Measurements from ENCODE around the gene PACS2.
"Not testable (repeated sequence)": the region's sequence is repeated elsewhere in the genome, so short reads cannot be mapped to it uniquely, and the experiment has no call there.

The PACS2 gene

GRCh38 chr14:105332350-105332874 is 17.9 kb downstream of the PACS2 start:
- no peak for DNase-seq

DNA sequence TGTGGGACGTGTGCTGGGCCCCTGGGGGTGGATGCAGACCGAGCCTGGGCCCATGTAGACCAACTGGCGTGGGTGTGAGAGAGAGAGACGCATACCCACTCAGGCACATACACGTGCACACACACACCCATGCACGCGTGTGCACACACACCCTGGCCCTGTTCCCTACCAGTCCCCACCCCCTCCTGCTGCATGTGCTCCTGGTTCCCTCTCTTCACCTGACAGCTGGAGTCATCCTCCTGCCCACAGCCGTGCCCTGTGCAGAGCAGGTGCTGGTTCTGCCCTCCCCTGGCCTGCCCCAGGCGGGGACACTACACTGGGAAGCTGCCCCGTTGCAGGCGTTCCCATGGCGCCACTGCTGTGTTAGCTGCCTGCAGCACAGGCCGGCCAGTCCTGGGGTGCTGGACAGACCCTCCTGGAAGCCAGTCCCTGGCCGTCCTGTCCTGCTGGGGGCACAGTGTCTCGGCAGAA is 18.5 kb downstream of the PACS2 start:
- no peak for DNase-seq

DNA sequence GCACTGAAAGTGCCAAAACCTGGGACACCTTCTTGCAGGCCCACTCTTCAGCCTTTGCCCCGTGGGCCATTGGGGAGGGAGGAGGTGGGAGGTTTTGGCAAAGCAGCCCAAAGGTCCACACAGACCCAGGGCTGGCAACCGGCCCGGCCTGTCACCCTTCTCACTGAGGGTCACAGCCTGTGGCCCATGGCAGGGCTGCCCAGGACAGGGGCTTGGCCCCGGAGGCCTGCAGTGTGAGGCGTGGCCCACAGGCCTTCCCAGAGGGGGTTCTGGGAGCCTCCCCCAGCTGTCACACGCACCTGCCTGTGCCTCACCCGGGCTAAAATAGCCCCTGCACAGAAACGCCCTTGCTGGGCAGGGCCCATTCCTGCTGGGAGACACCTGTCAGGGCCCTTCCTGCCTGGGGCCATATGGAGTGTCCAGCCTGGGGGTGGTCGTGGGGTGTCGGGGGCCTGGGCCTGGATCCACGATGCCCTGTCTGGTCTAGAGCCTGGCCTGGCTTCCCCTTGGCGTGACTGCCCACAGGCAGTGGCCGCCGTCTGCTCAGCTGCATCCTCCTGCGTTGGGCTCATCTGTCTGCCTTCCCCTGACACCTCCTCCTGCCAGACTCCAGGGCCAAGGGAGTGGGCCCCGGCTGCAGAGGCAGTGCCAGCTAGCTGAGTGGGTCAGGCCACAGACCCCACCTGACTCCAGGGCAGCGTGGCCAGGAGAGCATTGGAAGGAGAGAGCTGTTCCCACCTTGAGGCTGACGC is 19.2 kb downstream of the PACS2 start:
- no peak for DNase-seq

GRCh38 chr14:105334383-105335230 is 20.1 kb downstream of the PACS2 start:
- no peak for DNase-seq

DNA sequence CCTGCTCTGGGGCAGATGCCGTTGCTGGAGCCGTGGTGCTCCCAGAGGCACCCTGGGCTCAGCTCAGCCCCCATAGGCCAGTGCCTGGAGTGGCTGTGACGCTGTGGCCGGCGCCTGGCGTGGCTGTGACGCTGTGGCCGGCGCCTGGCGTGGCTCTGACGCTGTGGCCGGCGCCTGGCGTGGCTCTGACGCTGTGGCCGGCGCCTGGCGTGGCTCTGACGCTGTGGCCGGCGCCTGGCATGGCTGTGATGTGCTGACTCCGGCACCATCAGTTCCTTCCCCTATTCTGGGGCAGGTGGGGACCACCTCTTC is 20.6 kb downstream of the PACS2 start:
- DNase-seq = not testable (repeated sequence)

DNA sequence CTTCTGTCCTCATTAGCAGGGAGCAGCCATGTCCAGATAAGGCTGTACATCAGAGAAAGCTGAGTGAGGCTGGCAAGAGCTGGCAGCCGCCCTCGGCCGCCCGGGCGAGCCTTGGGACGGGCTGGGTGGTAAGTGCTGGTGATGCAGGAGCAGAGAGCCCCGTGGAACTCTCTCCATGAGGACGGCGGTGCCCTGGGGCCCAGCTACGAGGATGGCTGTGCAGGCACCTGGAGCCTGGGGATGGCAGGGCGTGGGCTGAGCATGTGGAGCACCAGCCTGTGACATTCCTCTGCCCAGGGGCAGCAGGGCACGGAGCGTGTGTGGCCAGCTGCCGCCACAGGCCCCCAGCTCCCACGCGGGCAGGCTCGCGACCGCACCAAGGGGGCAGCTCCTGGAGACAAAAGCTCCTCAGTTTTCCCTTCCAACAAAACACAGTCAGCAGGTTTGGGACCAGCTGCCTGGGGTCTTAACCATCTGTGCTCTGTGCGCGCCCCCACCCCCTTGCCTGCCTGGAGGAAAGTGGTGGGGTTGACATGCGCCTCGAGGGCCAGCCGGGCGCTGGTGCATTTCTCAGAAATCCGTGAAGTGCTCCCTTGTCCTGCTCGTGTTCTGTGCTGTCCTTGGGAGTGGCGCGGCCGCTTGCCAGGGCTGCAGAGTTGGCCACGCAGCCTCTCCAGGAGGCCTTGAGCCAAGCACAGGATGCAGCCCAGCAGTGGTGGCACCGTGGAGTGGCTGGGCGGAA is 21.4 kb downstream of the PACS2 start:
- DNase-seq = no peak

GRCh38 chr14:105336477-105337287 is 22.1 kb downstream of the PACS2 start:
- no peak for DNase-seq

DNA sequence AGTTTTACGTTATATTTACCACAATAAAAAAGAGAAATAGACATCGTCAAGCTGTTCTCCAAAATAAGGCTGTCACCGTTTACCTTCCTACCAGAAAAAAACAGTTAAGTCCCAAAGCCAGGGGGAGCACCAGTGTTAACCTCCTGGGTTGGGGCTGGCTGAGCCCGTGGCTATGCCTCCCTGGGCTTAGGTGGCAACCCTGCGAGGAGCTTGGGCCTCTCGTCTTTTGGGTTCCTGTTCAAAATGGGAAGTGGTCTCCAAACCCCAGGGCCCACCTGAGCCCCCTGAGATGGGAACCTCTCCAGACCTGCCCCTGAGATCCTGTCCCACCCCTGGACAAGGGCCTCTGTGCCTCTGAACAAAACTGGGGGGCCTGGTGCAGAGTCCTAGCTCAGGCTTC is 22.9 kb downstream of the PACS2 start:
- DNase-seq = no peak

GRCh38 chr14:105337966-105338741 is 23.6 kb downstream of the PACS2 start:
- no peak for DNase-seq

DNA sequence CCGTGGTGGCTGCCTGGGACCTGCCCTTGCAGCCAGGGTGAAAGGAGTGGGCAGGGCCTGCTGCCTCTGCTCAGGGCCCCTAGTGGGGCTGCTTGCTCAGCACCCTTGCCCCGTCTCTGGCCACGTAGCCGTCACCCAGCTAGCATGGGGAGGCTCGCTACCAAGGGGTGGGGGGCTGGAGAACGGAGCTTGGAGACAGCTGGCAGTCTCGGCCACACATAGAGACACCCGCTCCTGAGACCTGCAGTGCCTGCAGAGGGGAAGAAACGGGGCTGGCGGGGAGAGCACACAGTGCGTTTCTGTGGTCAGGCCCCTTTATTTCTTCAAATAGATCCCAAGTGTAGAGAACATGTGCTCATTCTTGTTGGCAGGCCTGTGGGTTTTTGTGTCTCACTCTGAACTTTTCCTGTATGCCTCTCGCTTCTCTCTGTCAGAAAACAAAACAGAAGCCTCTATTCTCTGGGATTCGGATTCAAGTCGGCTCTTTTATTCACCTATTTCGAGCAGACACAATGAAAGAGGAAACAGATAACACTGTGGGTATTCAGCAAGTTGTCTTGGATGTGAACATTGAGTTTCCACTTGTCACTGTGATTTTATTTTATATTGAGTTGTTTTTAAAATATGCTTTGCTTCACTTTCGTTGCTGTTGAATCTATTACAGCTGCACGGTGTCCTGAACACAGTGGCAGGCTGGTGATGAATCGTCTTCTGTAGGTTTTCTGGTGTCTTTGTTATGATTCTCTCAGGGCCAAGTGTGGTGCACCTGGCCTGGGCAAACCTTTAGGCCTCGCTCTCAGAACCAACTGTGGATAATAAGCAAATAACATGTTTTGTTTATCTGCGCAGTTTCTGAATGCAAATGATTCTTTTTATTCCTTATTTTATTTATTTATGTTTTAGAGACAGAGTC is 26.5 kb downstream of the PACS2 start:
- DNase-seq = no peak

GRCh38 chr14:105343194-105343593 is 28.6 kb downstream of the PACS2 start:
- DNase-seq = no peak

- no peak for DNase-seq
Observed at GRCh38 chr14:105346200-105346533, 31.6 kb downstream of the PACS2 start.

GRCh38 chr14:105346876-105347586 is 32.5 kb downstream of the PACS2 start:
- DNase-seq = no peak

DNA sequence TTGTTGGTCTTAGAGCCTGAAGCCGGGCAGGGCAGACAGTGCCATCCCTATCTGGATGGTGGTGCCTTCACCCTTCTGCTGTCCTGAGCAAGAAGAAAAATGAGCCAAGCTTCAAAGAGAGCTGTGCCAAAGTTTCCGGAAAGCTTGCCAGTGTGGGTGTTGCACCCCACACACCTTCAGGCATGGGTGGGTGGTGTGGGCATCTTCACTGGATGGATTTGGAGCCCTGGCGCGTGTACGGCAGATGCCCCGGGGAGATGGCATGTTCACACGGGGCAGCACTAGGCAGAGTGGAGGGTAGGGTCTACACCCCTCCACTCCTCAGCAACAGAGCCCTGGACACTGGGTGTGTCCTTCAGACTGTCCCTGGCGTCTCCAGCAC is 33.0 kb downstream of the PACS2 start:
- DNase-seq = no peak

DNA sequence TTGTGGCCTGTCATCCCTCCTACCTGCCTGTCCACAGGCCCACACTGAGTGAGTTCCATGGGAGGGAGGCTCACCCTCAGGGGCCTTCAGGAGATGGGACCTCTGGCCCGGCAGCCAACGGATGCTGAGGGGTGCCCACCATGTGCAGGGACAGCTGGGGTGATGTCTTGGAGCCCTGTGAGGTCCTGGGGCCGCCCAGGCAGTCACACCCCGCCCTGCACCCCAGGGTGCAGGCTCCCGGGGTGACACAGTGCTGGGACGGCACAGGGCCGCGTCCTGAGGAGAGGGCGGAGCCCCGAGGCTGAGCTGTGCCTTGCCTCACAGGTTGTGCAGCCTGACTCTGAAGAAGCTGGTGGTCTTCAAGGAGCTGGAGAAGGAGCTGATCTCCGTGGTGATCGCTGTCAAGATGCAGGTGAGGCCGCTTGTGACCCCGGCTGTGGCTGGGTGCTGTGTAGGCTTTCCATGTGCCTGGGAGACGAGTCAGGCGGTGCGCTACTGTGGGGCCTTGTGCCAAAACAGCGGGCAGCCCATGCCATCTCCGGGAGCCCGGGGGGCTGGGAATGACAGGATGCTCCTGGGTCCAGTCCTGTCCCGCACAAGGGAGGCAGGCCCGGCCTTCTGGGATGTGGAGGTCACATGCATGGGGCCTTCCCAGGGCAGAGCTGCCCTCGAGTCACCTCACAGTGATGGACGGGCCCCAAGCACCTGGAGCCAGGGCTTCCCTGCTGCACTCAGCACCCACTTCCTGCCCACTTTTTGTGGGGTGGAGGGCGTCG is 33.8 kb downstream of the PACS2 start:
- no peak for DNase-seq

DNA sequence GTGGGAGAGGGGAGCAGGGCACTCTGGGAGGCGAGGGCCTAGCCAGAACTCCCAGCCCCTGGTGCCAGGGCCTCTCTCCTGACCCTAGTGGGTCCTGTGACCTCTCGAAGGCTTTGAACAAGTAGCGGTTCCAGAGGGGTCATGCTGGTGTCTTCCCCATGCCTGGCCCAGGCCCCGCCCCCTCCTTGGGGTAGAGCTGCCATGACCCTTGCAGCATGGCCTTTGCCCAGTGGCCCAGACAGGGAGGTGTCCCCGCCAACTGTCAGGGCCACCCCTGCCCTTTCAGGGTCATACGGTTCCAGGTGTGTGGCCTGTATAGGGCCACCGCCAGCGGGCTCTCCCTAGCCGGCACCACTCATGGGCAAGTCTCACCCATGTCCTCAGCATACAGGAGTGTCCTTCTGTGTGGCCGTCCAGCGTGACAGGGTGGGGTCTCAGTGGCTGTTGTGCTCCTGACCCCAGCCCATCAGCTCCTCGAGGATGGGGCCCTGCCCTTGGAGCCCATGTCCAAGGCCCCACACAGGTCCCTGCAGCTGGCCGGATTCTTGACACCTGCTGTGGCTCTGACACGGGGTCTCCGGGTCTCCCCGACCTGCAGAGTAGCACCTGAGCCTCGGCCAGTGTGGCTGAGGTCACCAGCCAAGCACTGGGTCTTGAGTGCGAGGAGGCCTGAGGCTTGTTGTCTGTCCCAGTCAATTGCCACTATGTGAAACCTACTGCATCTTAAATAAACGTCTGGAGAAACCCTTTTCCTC is 34.6 kb downstream of the PACS2 start:
- no peak for DNase-seq

DNA sequence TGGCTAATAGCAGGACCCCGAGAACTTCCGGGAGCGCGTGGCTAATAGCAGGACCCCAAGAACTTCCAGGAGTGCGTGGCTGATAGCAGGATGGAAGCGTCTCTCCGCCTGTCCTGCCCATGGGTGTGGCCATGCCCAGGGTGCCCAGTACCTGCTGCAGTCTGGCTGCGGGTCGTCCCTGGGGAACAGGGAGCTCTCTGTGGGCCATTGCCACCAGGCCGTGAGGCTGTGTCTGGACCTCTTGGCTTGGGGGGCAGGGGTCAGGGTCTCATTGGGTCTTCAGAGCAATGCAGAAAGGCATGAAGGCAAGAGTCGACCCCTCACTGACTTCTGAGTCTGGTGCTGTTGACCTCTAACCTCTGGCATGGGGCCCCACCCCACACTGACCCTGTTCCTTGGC is 35.4 kb downstream of the PACS2 start:
- DNase-seq = no peak

All from right kidney (tissue), 1 donor.